K562 (cell line): ENCODE results near the gene ZNF195. TPM values are rescaled to one million over a fixed set of nuclear protein-coding genes. Genes with fewer than 3 reads are reported as not detected.

Experiments
- BHLHE40 ChIP-seq: IDR thresholded peaks from 2 replicates; pipeline ENCODE4 v1.6.1; 2011; ENCODE audit warnings: low read length, improper control_type of control experiment
- CBX5 ChIP-seq: IDR thresholded peaks from 2 replicates; pipeline ENCODE4 v1.6.1; 2014; ENCODE audit warnings: low read depth, borderline replicate concordance
- CREM ChIP-seq: IDR thresholded peaks from 2 replicates; pipeline ENCODE4 v1.6.1; 2014; ENCODE audit warnings: antibody characterized with exemption, low read depth
- FOS ChIP-seq: IDR thresholded peaks from 3 replicates; pipeline ENCODE4 v1.6.1; 2011; ENCODE audit not compliant: insufficient read length; ENCODE audit errors: extremely low read depth
- JUND ChIP-seq, 2 experiments: IDR thresholded peaks; 2 replicates in 1 of 2; 3 replicates in 1 of 2; pipeline ENCODE4 v1.6.1; 2011; ENCODE audit warnings: borderline replicate concordance in 2 of 2, low read depth in 2 of 2, low read length in 2 of 2, improper control_type of control experiment in 1 of 2, missing biosample characterization in 1 of 2, missing genetic modification characterization in 1 of 2, missing genetic modification reagents in 1 of 2
- LCOR ChIP-seq: sonication (generic); formaldehyde crosslinking; IDR thresholded peaks from 2 replicates; pipeline ENCODE4 v1.8.0; 2022; ENCODE audit warnings: mild to moderate bottlenecking, missing genetic modification reagents
- PPARD ChIP-seq: fragments of 250-450 bp; sonication (Bioruptor Pico); IDR thresholded peaks from 2 replicates; pipeline ENCODE4 v1.8.0; 2022; ENCODE audit warnings: inconsistent platforms, mild to moderate bottlenecking, moderate library complexity
- RBM17 ChIP-seq: fragments of 200-400 bp; formaldehyde crosslinking; IDR thresholded peaks from 2 replicates; pipeline ENCODE4 v1.6.1; 2017; ENCODE audit warnings: low read depth, mild to moderate bottlenecking, low read length, borderline replicate concordance
- SREBF2 ChIP-seq: sonication (generic); formaldehyde crosslinking; IDR thresholded peaks from 2 replicates; pipeline ENCODE4 v1.4.0; 2020; ENCODE audit warnings: mild to moderate bottlenecking, missing genetic modification reagents
- SRSF9 ChIP-seq: fragments of 200-400 bp; formaldehyde crosslinking; IDR thresholded peaks from 2 replicates; pipeline ENCODE4 v1.6.1; 2017; ENCODE audit warnings: low read depth, low read length, borderline replicate concordance
- TBL1XR1 ChIP-seq, 2 experiments: IDR thresholded peaks; 2 replicates each; pipeline ENCODE4 v1.6.1; 2012; ENCODE audit warnings: improper control_type of control experiment in 2 of 2, low read length in 2 of 2, mild to moderate bottlenecking in 1 of 2
- THRA ChIP-seq: fragments of 450-650 bp; IDR thresholded peaks from 2 replicates; pipeline ENCODE4 v1.6.1; 2017; ENCODE audit warnings: mild to moderate bottlenecking, moderate library complexity
- U2AF2 ChIP-seq: fragments of 200-400 bp; formaldehyde crosslinking; optimal IDR thresholded peaks from 2 replicates; pipeline ENCODE3; 2017; ENCODE audit warnings: low read depth, mild to moderate bottlenecking, low read length
- ZFPM2 ChIP-seq: fragments of 250-450 bp; sonication (Bioruptor Pico); IDR thresholded peaks from 2 replicates; pipeline ENCODE4 v1.5.1; 2022; ENCODE audit warnings: mild to moderate bottlenecking
- polyA plus RNA-seq, 8 experiments: library from polyadenylated mRNA; depleted of rRNA in 4 of 8; stranded (reverse) in 5 of 8; unstranded in 3 of 8; fragments of >200 nt; fragmentation: Nextera tagmentation in 2 of 8; fragmentation: Illumina TruSeq in 1 of 8; extraction: Ambion mirVana in 2 of 8; extraction: Trizol in 1 of 8; gene quantifications; 2 replicates each; pipeline versions ENCODE4 v1.2.1 to v1.2.3, GENCODE V29; 2011 to 2014; ENCODE audit warnings: inconsistent platforms in 1 of 8, missing spikeins in 1 of 8
- total RNA-seq, 7 experiments: library from RNA; depleted of rRNA in 6 of 7; stranded (reverse); fragments of >200 nt in 6 of 7; fragmentation: Illumina TruSeq in 2 of 7; extraction: Trizol in 2 of 7; gene quantifications; 2 replicates each; pipeline versions ENCODE4 v1.2.1 to v1.2.3, GENCODE V29; 2011 to 2021; ENCODE audit warnings: low replicate concordance in 1 of 7
- TF ChIP-seq, protein P1 (sequence below): sonication (generic); formaldehyde crosslinking; IDR thresholded peaks from 2 replicates; pipeline ENCODE4 v1.4.0; 2020; ENCODE audit warnings: mild to moderate bottlenecking, missing genetic modification reagents
- TF ChIP-seq, protein P2 (sequence below): sonication (generic); formaldehyde crosslinking; IDR thresholded peaks from 2 replicates; pipeline ENCODE4 v1.5.0; 2020; ENCODE audit warnings: missing genetic modification reagents
- TF ChIP-seq, protein P3 (sequence below): fragments of 250-450 bp; sonication (Bioruptor Pico); IDR thresholded peaks from 2 replicates; pipeline ENCODE4 v1.8.0; 2022; ENCODE audit warnings: inconsistent platforms, mild to moderate bottlenecking, moderate library complexity, borderline replicate concordance

Gene ZNF195
- total and polyA plus RNA-seq, 9 of the 15 experiments (the other 6 are each of a cell fraction or from before 2014, with no cell fraction given): 42.1 to 75.5 (median 60.4) TPM

- TF ChIP-seq, protein P1, sequence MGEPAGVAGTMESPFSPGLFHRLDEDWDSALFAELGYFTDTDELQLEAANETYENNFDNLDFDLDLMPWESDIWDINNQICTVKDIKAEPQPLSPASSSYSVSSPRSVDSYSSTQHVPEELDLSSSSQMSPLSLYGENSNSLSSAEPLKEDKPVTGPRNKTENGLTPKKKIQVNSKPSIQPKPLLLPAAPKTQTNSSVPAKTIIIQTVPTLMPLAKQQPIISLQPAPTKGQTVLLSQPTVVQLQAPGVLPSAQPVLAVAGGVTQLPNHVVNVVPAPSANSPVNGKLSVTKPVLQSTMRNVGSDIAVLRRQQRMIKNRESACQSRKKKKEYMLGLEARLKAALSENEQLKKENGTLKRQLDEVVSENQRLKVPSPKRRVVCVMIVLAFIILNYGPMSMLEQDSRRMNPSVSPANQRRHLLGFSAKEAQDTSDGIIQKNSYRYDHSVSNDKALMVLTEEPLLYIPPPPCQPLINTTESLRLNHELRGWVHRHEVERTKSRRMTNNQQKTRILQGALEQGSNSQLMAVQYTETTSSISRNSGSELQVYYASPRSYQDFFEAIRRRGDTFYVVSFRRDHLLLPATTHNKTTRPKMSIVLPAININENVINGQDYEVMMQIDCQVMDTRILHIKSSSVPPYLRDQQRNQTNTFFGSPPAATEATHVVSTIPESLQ (CRISPR knock-in tag): 0 out of 2 replicates have a peak, but pooled peaks have one; percentile 83
- TF ChIP-seq, protein P2, sequence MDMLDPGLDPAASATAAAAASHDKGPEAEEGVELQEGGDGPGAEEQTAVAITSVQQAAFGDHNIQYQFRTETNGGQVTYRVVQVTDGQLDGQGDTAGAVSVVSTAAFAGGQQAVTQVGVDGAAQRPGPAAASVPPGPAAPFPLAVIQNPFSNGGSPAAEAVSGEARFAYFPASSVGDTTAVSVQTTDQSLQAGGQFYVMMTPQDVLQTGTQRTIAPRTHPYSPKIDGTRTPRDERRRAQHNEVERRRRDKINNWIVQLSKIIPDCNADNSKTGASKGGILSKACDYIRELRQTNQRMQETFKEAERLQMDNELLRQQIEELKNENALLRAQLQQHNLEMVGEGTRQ: no peak; the same call in 1 of the 2 replicates
- peak; percentile 77 for TF ChIP-seq CREM
- TF ChIP-seq TBL1XR1 (IDR thresholded peaks at IDR 0.05; ENCODE audit: low read length in 2 of 2): 0 out of 4 replicates have a peak, but pooled peaks of 1 of the 2 experiments have one; percentile 3
- TF ChIP-seq, protein P3, sequence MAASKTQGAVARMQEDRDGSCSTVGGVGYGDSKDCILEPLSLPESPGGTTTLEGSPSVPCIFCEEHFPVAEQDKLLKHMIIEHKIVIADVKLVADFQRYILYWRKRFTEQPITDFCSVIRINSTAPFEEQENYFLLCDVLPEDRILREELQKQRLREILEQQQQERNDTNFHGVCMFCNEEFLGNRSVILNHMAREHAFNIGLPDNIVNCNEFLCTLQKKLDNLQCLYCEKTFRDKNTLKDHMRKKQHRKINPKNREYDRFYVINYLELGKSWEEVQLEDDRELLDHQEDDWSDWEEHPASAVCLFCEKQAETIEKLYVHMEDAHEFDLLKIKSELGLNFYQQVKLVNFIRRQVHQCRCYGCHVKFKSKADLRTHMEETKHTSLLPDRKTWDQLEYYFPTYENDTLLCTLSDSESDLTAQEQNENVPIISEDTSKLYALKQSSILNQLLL: no peak
- peak; percentile 67 for TF ChIP-seq BHLHE40
- TF ChIP-seq ZFPM2 (CRISPR knock-in tag): no peak
- TF ChIP-seq U2AF2: no peak
- peak; percentile 84 for TF ChIP-seq FOS
- no peak for TF ChIP-seq THRA
- TF ChIP-seq JUND (IDR thresholded peaks at IDR 0.05; ENCODE audit: borderline replicate concordance, low read depth, low read length): peak; percentile 71
- TF ChIP-seq JUND (tag; IDR thresholded peaks at IDR 0.05; ENCODE audit: borderline replicate concordance, low read depth, low read length): peak; percentile 77; the same call in 2 of the 3 replicates
- TF ChIP-seq SREBF2 (CRISPR knock-in tag): no peak
- no peak for TF ChIP-seq RBM17
- TF ChIP-seq SRSF9: no peak
- TF ChIP-seq PPARD (CRISPR knock-in tag): no peak
- no peak for TF ChIP-seq CBX5
- peak; percentile 80; the same call in 1 of the 2 replicates for TF ChIP-seq LCOR
Measured at GRCh38 chr11:3378426-3379423, at the start of gene ZNF195 (continued).
